H9 (cell line): ENCODE data around the gene QRICH2. TPM values are rescaled to one million over a fixed set of nuclear protein-coding genes. Genes with fewer than 3 reads are reported as not detected.

ENCODE experiments used
- DNase-seq: peaks from one replicate; pipeline ENCODE4 v3.0.0-alpha.2; 2017
- H2AFZ ChIP-seq: one replicate; pipeline ENCODE4 v1.6.1; 2013; ENCODE audit warnings: mild to moderate bottlenecking, low read length, control low read depth, moderate library complexity
- H2AK5ac ChIP-seq: 2 replicates; pipeline ENCODE4 v1.6.1; 2013; ENCODE audit warnings: low read length, control low read depth, mixed read lengths; ENCODE audit not compliant: insufficient read length
- H2BK120ac ChIP-seq: one replicate; pipeline ENCODE4 v1.6.1; 2013; ENCODE audit warnings: low read depth, mild to moderate bottlenecking, low read length, control low read depth, inconsistent platforms; ENCODE audit not compliant: poor library complexity, severe bottlenecking
- H2BK12ac ChIP-seq: 2 replicates; pipeline ENCODE4 v1.6.1; 2013; ENCODE audit warnings: low read length, control low read depth, mixed read lengths, low read depth; ENCODE audit not compliant: insufficient read length
- H2BK15ac ChIP-seq: 2 replicates; pipeline ENCODE4 v1.6.1; 2013; ENCODE audit warnings: low read depth, low read length, control low read depth
- H2BK20ac ChIP-seq: one replicate; pipeline ENCODE4 v1.6.1; 2013; ENCODE audit warnings: low read depth, mild to moderate bottlenecking, low read length, control low read depth, inconsistent platforms; ENCODE audit not compliant: poor library complexity, severe bottlenecking
- H2BK5ac ChIP-seq: 2 replicates; pipeline ENCODE4 v1.6.1; 2013; ENCODE audit warnings: low read length, control low read depth, mixed read lengths; ENCODE audit not compliant: insufficient read length
- H3K14ac ChIP-seq: 2 replicates; pipeline ENCODE4 v1.6.1; 2013; ENCODE audit warnings: low read length, control low read depth; ENCODE audit not compliant: insufficient read depth
- H3K18ac ChIP-seq: 2 replicates; pipeline ENCODE4 v1.6.1; 2013; ENCODE audit warnings: low read depth, mild to moderate bottlenecking, mixed read lengths, low read length, control low read depth; ENCODE audit not compliant: insufficient read length
- H3K23ac ChIP-seq: 2 replicates; pipeline ENCODE4 v1.6.1; 2013; ENCODE audit warnings: low read length, control low read depth, mixed read lengths, low read depth; ENCODE audit not compliant: insufficient read length
- H3K23me2 ChIP-seq: 2 replicates; pipeline ENCODE4 v1.6.1; 2013; ENCODE audit warnings: low read depth, mild to moderate bottlenecking, mixed read lengths, low read length, control low read depth; ENCODE audit not compliant: insufficient read length, poor library complexity, severe bottlenecking
- H3K27ac ChIP-seq: 2 replicates; pipeline ENCODE4 v1.5.1; 2013; ENCODE audit warnings: low read length, control low read depth, mixed read lengths, low read depth; ENCODE audit not compliant: insufficient read length
- H3K27me3 ChIP-seq: 2 replicates; pipeline ENCODE4 v1.6.1; 2013; ENCODE audit warnings: low read length, control low read depth, inconsistent platforms; ENCODE audit not compliant: insufficient read depth
- H3K4ac ChIP-seq: 2 replicates; pipeline ENCODE4 v1.6.1; 2013; ENCODE audit warnings: low read depth, mild to moderate bottlenecking, control low read depth, inconsistent platforms, low read length, moderate library complexity
- H3K4me1 ChIP-seq: 2 replicates; pipeline ENCODE4 v1.6.1; 2013; ENCODE audit warnings: low read length, control low read depth, inconsistent platforms; ENCODE audit not compliant: insufficient read depth
- H3K4me2 ChIP-seq: 2 replicates; pipeline ENCODE4 v1.6.1; 2013; ENCODE audit warnings: low read length, control low read depth, mixed read lengths; ENCODE audit not compliant: insufficient read length, insufficient read depth
- H3K56ac ChIP-seq: 2 replicates; pipeline ENCODE4 v1.6.1; 2013; ENCODE audit warnings: low read depth, mild to moderate bottlenecking, mixed read lengths, low read length, control low read depth; ENCODE audit not compliant: insufficient read length
- H3K79me1 ChIP-seq: 2 replicates; pipeline ENCODE4 v1.6.1; 2013; ENCODE audit warnings: low read depth, mild to moderate bottlenecking, moderate library complexity, low read length, control low read depth, inconsistent platforms; ENCODE audit not compliant: insufficient read depth, poor library complexity, severe bottlenecking
- H3K79me2 ChIP-seq: 2 replicates; pipeline ENCODE4 v1.6.1; 2013; ENCODE audit warnings: low read length, control low read depth, inconsistent platforms; ENCODE audit not compliant: insufficient read depth
- H3K9ac ChIP-seq: 2 replicates; pipeline ENCODE4 v1.6.1; 2013; ENCODE audit warnings: low read length, control low read depth, mixed read lengths; ENCODE audit not compliant: insufficient read length; ENCODE audit errors: extremely low read depth
- H3K9me3 ChIP-seq: one replicate; pipeline ENCODE4 v1.6.1; 2013; ENCODE audit warnings: low read depth, low read length, inconsistent platforms; ENCODE audit not compliant: control insufficient read depth
- H3T11ph ChIP-seq: one replicate; pipeline ENCODE4 v1.6.1; 2013; ENCODE audit warnings: mild to moderate bottlenecking, low read length, control low read depth, inconsistent platforms
- H4K20me1 ChIP-seq: one replicate; pipeline ENCODE4 v1.6.1; 2013; ENCODE audit not compliant: control insufficient read depth, insufficient read length, insufficient read depth
- H4K5ac ChIP-seq: 2 replicates; pipeline ENCODE4 v1.6.1; 2013; ENCODE audit warnings: low read depth, mild to moderate bottlenecking, mixed read lengths, low read length, control low read depth; ENCODE audit not compliant: insufficient read length
- H4K8ac ChIP-seq: replicated peaks from 2 replicates; pipeline ENCODE4 v1.6.1; 2013; ENCODE audit warnings: low read length, control low read depth, mixed read lengths, low read depth; ENCODE audit not compliant: insufficient read length
- H4K91ac ChIP-seq: 2 replicates; pipeline ENCODE4 v1.6.1; 2013; ENCODE audit warnings: low read depth, mild to moderate bottlenecking, moderate library complexity, mixed read lengths, low read length, control low read depth; ENCODE audit not compliant: insufficient read length
- H3K27ac Mint-ChIP-seq, 3 experiments: 2 replicates in 2 of 3; 3 replicates in 1 of 3; pipeline ENCODE4 v1.8.0; 2020 to 2021; ENCODE audit warnings: mixed read lengths in 3 of 3, mild to moderate bottlenecking in 1 of 3, moderate library complexity in 1 of 3
- H3K27me3 Mint-ChIP-seq: 2 replicates; pipeline ENCODE4 v1.8.0; 2021; ENCODE audit warnings: low read depth, mild to moderate bottlenecking, moderate library complexity, mixed read lengths
- H3K36me3 Mint-ChIP-seq, 3 experiments: 2 replicates in 2 of 3; 3 replicates in 1 of 3; pipeline ENCODE4 v1.8.0; 2020 to 2021; ENCODE audit warnings: low read depth in 3 of 3, mixed read lengths in 3 of 3; ENCODE audit not compliant: insufficient read depth in 1 of 3
- H3K4me1 Mint-ChIP-seq, 2 experiments: 2 replicates each; pipeline ENCODE4 v1.8.0; 2020; ENCODE audit warnings: mixed read lengths in 2 of 2
- H3K4me3 Mint-ChIP-seq, 2 experiments: 2 replicates in 1 of 2; 3 replicates in 1 of 2; pipeline ENCODE4 v1.8.0; 2020 to 2021; ENCODE audit warnings: mild to moderate bottlenecking in 2 of 2, mixed read lengths in 2 of 2, moderate library complexity in 1 of 2
- H3K9me3 Mint-ChIP-seq, 2 experiments: 2 replicates in 1 of 2; 3 replicates in 1 of 2; pipeline ENCODE4 v1.8.0; 2020; ENCODE audit warnings: mild to moderate bottlenecking in 2 of 2, mixed read lengths in 2 of 2, moderate library complexity in 1 of 2
- WGBS: extraction: QIAGEN DNeasy Blood & Tissue Kit; methylation state at CpG from one replicate; pipeline ENCODE4 v1.1.7; 2013; ENCODE audit warnings: missing lambda C conversion rate, low lambda C conversion rate, mixed read lengths; ENCODE audit not compliant: insufficient read length; ENCODE audit errors: extremely low coverage; 5-methylcytosine and 5-hydroxymethylcytosine counted together
- total RNA-seq: library from RNA; stranded (reverse); gene quantifications from 2 replicates; pipeline ENCODE4 v1.2.1, GENCODE V29; 2021
- TF ChIP-seq, protein P1 (sequence below): fragments of 200-600 bp; sonication (generic); conservative IDR thresholded peaks from 3 replicates; pipeline ENCODE4 v1.8.0; 2021; ENCODE audit warnings: antibody characterized with exemption, mild to moderate bottlenecking

The QRICH2 gene
- total RNA-seq, 1 experiment from 2014 or later: 3.2 TPM

DNA sequence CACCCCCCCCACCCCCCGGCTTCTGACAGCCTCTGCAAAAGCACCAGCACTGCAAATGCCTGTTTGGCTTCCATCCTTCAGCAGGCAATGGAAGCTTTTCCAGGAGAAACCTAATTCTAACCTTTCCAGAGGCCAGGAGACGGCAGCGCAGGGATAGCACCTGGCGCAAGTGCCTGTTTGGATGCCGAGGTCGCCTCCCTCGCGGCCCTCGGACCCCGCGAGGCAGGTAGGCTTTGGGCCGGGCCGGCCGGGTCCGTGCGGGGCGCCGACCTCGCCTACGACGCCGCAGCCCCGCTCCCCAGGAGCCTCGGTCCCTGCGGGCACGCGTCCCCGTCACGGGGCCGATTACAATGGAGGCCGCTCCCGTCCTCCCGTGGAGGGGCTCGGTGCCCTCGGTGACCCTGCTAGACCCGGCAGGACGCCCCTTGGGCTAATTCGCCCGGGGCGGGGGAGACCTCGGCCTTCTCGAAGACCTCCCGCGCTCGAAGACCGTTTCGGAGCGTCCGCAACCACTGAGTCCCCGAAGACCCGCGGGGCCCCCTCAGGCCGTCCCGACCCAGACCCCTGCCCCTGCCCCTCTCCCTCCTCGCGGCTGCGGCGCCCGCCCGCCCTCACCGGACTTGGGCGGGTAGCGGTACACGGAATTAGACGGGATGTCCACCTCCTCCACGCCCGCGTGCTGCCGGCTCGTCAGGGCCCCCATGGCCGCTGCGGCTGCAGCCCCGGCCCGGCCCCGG, 68.4 kb downstream of the QRICH2 start:
- Histone ChIP-seq H3K79me1 (no peaks in the 10 kb centered on the region), H3T11ph (no peak overlapping the region), H3K18ac (no peak overlapping the region), H3K9me3 (no peaks in the 10 kb centered on the region), H4K8ac (no peak overlapping the region), H2AK5ac (no peak overlapping the region), H2BK15ac (no peak overlapping the region), H3K79me2 (no peaks in the 10 kb centered on the region), H3K4ac (no peak overlapping the region), H2BK20ac (no peak overlapping the region), H3K56ac (no peak overlapping the region), H2BK12ac (no peak overlapping the region), H3K9ac (no peak overlapping the region), H2BK120ac (no peak overlapping the region), H2AFZ (no peak overlapping the region), H4K5ac (no peak overlapping the region), H3K4me2 (peak overlapping the region; percentile 47), H3K23ac (no peak overlapping the region), H3K27me3 (peaks cover 10% of the 10 kb centered on the region), H3K23me2 (peaks cover 8% of the 10 kb centered on the region), H4K91ac (no peak overlapping the region), H3K14ac (0 out of 2 replicates have a peak overlapping the region, but pooled peaks have one; percentile 1), H3K4me1 (no peaks in the 10 kb centered on the region), H3K27ac (no peak overlapping the region), H2BK5ac (no peak overlapping the region), H4K20me1 (no peaks in the 10 kb centered on the region)
- TF ChIP-seq, protein P1, sequence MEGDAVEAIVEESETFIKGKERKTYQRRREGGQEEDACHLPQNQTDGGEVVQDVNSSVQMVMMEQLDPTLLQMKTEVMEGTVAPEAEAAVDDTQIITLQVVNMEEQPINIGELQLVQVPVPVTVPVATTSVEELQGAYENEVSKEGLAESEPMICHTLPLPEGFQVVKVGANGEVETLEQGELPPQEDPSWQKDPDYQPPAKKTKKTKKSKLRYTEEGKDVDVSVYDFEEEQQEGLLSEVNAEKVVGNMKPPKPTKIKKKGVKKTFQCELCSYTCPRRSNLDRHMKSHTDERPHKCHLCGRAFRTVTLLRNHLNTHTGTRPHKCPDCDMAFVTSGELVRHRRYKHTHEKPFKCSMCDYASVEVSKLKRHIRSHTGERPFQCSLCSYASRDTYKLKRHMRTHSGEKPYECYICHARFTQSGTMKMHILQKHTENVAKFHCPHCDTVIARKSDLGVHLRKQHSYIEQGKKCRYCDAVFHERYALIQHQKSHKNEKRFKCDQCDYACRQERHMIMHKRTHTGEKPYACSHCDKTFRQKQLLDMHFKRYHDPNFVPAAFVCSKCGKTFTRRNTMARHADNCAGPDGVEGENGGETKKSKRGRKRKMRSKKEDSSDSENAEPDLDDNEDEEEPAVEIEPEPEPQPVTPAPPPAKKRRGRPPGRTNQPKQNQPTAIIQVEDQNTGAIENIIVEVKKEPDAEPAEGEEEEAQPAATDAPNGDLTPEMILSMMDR: no peak
- Mint-ChIP-seq H3K36me3 (no peaks in the 10 kb centered on the region; a peak in 1 of 7 replicates), H3K27me3 (peaks cover 72% of the 10 kb centered on the region), H3K4me3 (peak overlapping the region; percentile 59 to 78), H3K4me1 (peaks cover 8 to 10% of the 10 kb centered on the region in 2 experiments), H3K27ac (no peak overlapping the region; a peak in 1 of 7 replicates), H3K9me3 (no peaks in the 10 kb centered on the region; a peak in 1 of 5 replicates)
- no CpG with 5 or more reads among the region's 75 CpGs for WGBS
- DNase-seq: peak; percentile 56
